Mesenchymal stem cell (in vitro differentiated cells and primary cell): Measurements from ENCODE around the gene ETFB.

ENCODE experiments used
- DNase-seq: peaks from one replicate; pipeline ENCODE4 v3.0.0-alpha.2; 2013
- H2AFZ ChIP-seq: one replicate; pipeline ENCODE4 v1.6.1; 2013; ENCODE audit warnings: low read depth, mild to moderate bottlenecking, control low read depth, inconsistent platforms, low read length, moderate library complexity
- H2AK5ac ChIP-seq: 2 replicates; pipeline ENCODE4 v1.6.1; 2013; ENCODE audit warnings: low read length, moderate library complexity, mild to moderate bottlenecking, inconsistent platforms; ENCODE audit not compliant: severe bottlenecking
- H2BK120ac ChIP-seq: one replicate; pipeline ENCODE4 v1.6.1; 2013; ENCODE audit warnings: low read depth, mild to moderate bottlenecking, inconsistent platforms, low read length, moderate library complexity
- H2BK12ac ChIP-seq, 2 experiments: one replicate each; pipeline ENCODE4 v1.6.1; 2013; ENCODE audit warnings: inconsistent platforms in 2 of 2, low read length in 2 of 2, mild to moderate bottlenecking in 2 of 2, moderate library complexity in 2 of 2, control low read depth in 1 of 2
- H2BK15ac ChIP-seq: one replicate; pipeline ENCODE4 v1.6.1; 2013; ENCODE audit warnings: mild to moderate bottlenecking, low read depth, inconsistent platforms; ENCODE audit not compliant: poor library complexity, severe bottlenecking
- H2BK5ac ChIP-seq: 2 replicates; pipeline ENCODE4 v1.6.1; 2013; ENCODE audit warnings: low read depth, mild to moderate bottlenecking, low read length, control low read depth, inconsistent platforms; ENCODE audit not compliant: poor library complexity, severe bottlenecking
- H3K14ac ChIP-seq, 2 experiments: one replicate each; pipeline ENCODE4 v1.6.1; 2013; ENCODE audit warnings: inconsistent platforms in 2 of 2, low read length in 2 of 2, control low read depth in 1 of 2, mild to moderate bottlenecking in 1 of 2, moderate library complexity in 1 of 2
- H3K18ac ChIP-seq, 2 experiments: one replicate each; pipeline ENCODE4 v1.6.1; 2013; ENCODE audit warnings: inconsistent platforms in 2 of 2, low read length in 2 of 2, control low read depth in 1 of 2, low read depth in 1 of 2, mild to moderate bottlenecking in 1 of 2
- H3K23ac ChIP-seq, 2 experiments: one replicate each; pipeline ENCODE4 v1.6.1; 2013; ENCODE audit warnings: inconsistent platforms in 2 of 2, low read length in 2 of 2, mild to moderate bottlenecking in 2 of 2, moderate library complexity in 2 of 2, control low read depth in 1 of 2
- H3K27ac ChIP-seq: 2 replicates; pipeline ENCODE4 v1.5.1; 2013; ENCODE audit warnings: mild to moderate bottlenecking, moderate library complexity, low read length, control low read depth, inconsistent platforms; ENCODE audit not compliant: poor library complexity, severe bottlenecking
- H3K27me3 ChIP-seq, 2 experiments: 2 replicates each; pipeline versions ENCODE4 v1.6.1 to v1.7.0; 2013; ENCODE audit warnings: low read length in 2 of 2, mild to moderate bottlenecking in 2 of 2, moderate library complexity in 2 of 2, control low read depth in 1 of 2, inconsistent platforms in 1 of 2; ENCODE audit not compliant: control insufficient read depth in 1 of 2, insufficient read depth in 1 of 2
- H3K36me3 ChIP-seq, 2 experiments: 2 replicates each; pipeline versions ENCODE4 v1.6.1 to v1.7.0; 2013; ENCODE audit warnings: low read length in 2 of 2, control low read depth in 1 of 2, inconsistent platforms in 1 of 2, low read depth in 1 of 2, mild to moderate bottlenecking in 1 of 2; ENCODE audit not compliant: insufficient read depth in 2 of 2, control insufficient read depth in 1 of 2
- H3K4ac ChIP-seq, 2 experiments: one replicate each; pipeline ENCODE4 v1.6.1; 2013; ENCODE audit warnings: inconsistent platforms in 2 of 2, low read length in 2 of 2, mild to moderate bottlenecking in 2 of 2, moderate library complexity in 2 of 2, control low read depth in 1 of 2, low read depth in 1 of 2
- H3K4me1 ChIP-seq: 2 replicates; pipeline ENCODE4 v1.6.1; 2013; ENCODE audit warnings: low read depth, low read length, control low read depth; ENCODE audit not compliant: control insufficient read depth, insufficient read depth
- H3K4me2 ChIP-seq: 2 replicates; pipeline ENCODE4 v1.6.1; 2013; ENCODE audit warnings: low read length, mild to moderate bottlenecking, inconsistent platforms; ENCODE audit not compliant: poor library complexity, severe bottlenecking
- H3K4me3 ChIP-seq, 2 experiments: 2 replicates each; pipeline versions ENCODE4 v1.5.1 to v1.7.0; 2013; ENCODE audit warnings: low read length in 2 of 2, mild to moderate bottlenecking in 2 of 2, control low read depth in 1 of 2, low read depth in 1 of 2; ENCODE audit not compliant: insufficient read depth in 1 of 2
- H3K79me1 ChIP-seq: replicated peaks from 2 replicates; pipeline ENCODE4 v1.6.1; 2013; ENCODE audit warnings: mild to moderate bottlenecking, control low read depth, low read length, inconsistent platforms; ENCODE audit not compliant: poor library complexity, severe bottlenecking
- H3K9ac ChIP-seq: 2 replicates; pipeline ENCODE4 v1.7.0; 2013; ENCODE audit warnings: mild to moderate bottlenecking, low read length, moderate library complexity
- H3K9me3 ChIP-seq: 2 replicates; pipeline ENCODE4 v1.7.0; 2013; ENCODE audit warnings: mild to moderate bottlenecking, low read length; ENCODE audit not compliant: control insufficient read depth
- H4K8ac ChIP-seq: one replicate; pipeline ENCODE4 v1.6.1; 2013; ENCODE audit warnings: inconsistent platforms, mild to moderate bottlenecking, low read length, moderate library complexity
- H4K91ac ChIP-seq: one replicate; pipeline ENCODE4 v1.6.1; 2013; ENCODE audit warnings: mild to moderate bottlenecking, low read length, inconsistent platforms
- WGBS: methylation state at CpG from one replicate; pipeline ENCODE4 v1.1.7; 2013; ENCODE audit warnings: mixed read lengths; 5-methylcytosine and 5-hydroxymethylcytosine counted together

ETFB gene

DNA sequence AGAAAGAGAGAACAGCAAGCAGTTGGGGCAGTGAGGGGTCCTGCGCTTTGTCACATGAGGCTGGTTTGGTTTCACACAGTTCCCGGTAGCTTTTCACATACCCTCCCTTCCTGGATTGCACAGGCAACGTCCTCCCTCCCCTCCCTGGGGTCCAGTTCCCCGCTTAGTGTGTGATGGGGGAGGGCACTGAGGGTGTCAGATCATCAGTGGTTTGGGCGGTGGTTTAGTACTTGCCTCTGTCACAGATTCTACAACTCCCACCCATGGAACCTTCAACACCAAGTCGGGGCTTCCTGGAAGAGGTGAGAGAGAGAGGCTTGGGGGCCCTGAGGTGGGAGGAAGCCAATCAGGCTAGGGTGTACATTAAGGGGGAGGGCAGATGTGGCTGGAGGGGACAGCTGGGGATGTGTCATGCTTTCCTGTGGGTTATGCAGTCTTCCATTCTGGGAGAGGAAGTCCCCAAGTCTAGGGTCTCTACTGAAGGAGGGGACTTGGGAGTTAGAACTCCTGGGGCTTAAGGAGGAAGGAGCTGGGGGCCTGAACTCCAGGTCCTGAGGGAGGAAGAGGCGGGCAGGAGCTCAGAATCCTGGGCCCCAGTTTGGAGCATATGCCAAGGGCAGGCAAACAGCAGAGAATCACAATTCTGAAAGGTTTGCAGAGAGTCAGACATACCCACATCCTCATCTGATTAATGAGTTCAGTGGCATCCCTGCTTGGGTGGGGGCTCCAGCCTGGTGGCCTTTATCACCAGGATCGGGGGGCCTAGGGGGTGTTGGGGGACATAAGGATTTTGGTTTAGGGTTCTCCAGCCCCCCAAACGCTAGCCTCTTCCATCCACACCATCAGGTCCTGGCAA lies 6.7 kb upstream of the ETFB start, which contains the start of gene NKG7:
NKG7 (minus strand) TSS at position 6 of the 856 bp plus-strand sequence. CDS start 119 bp downstream, outside the sequence.
- no peak within 1 kb of the TSS for H2AK5ac ChIP-seq
- no peak within 1 kb of the TSS for H3K4ac ChIP-seq
- no peak within 1 kb of the TSS for H3K4me3 ChIP-seq
- no peak within 1 kb of the TSS for H2BK15ac ChIP-seq
- H3K14ac ChIP-seq, result no peak within 1 kb of the TSS
- no peak within 1 kb of the TSS for H2BK120ac ChIP-seq
- no peaks in the 10 kb centered on the region for H3K36me3 ChIP-seq
- no peak within 1 kb of the TSS for H3K9ac ChIP-seq
- H3K79me1 ChIP-seq, result peaks cover 6% of the 10 kb centered on the region
- no peak within 1 kb of the TSS for H3K27ac ChIP-seq
- H3K4me1 ChIP-seq, result peaks cover 8% of the 10 kb centered on the region
- H2AFZ ChIP-seq, result no peak within 1 kb of the TSS
- H3K23ac ChIP-seq, result no peak within 1 kb of the TSS
- H2BK12ac ChIP-seq, result no peak within 1 kb of the TSS
- H3K4me2 ChIP-seq, result no peak within 1 kb of the TSS
- H4K8ac ChIP-seq, result no peak within 1 kb of the TSS
- 79% methylated on average over 6 of the region's 9 CpGs for WGBS
- H3K27me3 ChIP-seq, result peaks cover 4 to 20% of the 10 kb centered on the region in 2 experiments
- DNase-seq, result no peak
- no peak within 1 kb of the TSS for H4K91ac ChIP-seq
- no peaks in the 10 kb centered on the region for H3K9me3 ChIP-seq
- H3K18ac ChIP-seq, result no peak within 1 kb of the TSS
- no peak within 1 kb of the TSS for H2BK5ac ChIP-seq

DNA sequence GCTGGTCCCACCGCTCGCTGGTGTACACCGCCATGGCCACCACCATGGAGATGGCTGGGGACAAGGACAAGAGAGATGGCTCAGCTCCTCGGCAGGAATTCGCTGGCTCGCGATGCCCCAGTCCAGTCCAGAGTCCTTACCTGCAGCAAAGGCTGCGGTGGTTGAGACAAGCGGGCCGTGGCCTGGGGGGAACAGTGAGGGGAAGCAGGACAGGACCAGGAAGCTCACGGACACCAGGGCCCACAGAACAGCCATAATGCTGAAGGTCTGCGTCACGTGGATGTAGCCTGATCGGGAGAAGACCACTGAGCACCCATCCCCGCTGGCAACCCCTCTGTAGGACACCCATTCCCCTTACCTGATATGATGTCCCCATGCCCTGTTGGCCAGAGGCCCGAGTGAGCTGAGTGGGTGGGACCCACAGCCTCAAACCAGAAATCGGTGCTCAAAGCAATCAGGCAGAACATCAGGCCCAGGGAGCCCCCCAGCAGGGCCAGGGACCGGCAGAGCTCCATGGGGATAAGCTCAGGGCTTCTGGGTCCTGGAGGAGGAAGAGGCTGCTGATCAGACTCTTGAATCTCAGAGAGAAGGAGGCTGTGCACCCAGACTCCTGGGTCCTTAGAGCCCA lies 5.9 kb upstream of the ETFB start:
- H3K36me3 ChIP-seq, result no peaks in the 10 kb centered on the region
- H3K18ac ChIP-seq, result no peak overlapping the region
- 90% methylated on average over 18 of the region's 18 CpGs for WGBS
- peaks cover 4 to 20% of the 10 kb centered on the region in 2 experiments for H3K27me3 ChIP-seq
- no peak overlapping the region for H4K8ac ChIP-seq
- H3K14ac ChIP-seq, result no peak overlapping the region
- H2BK15ac ChIP-seq, result no peak overlapping the region
- no peaks in the 10 kb centered on the region for H3K9me3 ChIP-seq
- no peak overlapping the region for H3K27ac ChIP-seq
- H3K4me1 ChIP-seq, result peaks cover 8% of the 10 kb centered on the region
- no peak overlapping the region for H2BK5ac ChIP-seq
- no peak overlapping the region for H3K4ac ChIP-seq
- no peak overlapping the region for H2AK5ac ChIP-seq
- peaks cover 6% of the 10 kb centered on the region for H3K79me1 ChIP-seq
- no peak overlapping the region for H3K23ac ChIP-seq
- no peak overlapping the region for H3K9ac ChIP-seq
- no peak overlapping the region for H2AFZ ChIP-seq
- no peak overlapping the region for H4K91ac ChIP-seq
- H3K4me3 ChIP-seq, result no peak overlapping the region
- H3K4me2 ChIP-seq, result no peak overlapping the region
- H2BK120ac ChIP-seq, result no peak overlapping the region
- no peak overlapping the region for H2BK12ac ChIP-seq
- no peak for DNase-seq

DNA sequence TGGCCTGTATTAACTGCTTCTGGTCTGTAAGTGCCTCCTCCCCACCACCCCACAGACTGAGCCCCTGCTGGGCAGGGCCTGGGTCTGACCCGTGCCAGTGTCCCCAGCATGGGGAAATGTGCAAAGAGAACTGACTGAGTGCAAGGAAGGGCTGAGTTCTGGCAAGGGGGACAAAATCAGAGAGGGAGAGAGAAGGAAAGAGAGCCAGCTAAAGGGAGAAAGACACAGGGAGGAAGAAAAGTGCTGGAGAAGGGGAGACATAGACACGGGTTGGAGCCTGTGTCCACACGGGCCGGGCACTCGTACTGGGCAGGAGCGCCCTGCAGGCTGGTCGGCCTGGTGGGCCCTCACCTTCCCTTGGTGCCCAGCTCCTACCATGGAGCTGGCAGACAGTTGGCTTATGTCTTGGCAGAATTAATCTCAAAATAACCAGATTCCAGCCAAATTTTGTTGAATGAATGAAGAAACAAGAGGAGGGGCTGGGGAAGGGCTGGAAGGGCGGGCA lies 5.0 kb upstream of the ETFB start:
- Histone ChIP-seq H2BK12ac (no peak overlapping the region), H2BK5ac (no peak overlapping the region), H3K36me3 (no peaks in the 10 kb centered on the region), H3K14ac (no peak overlapping the region), H3K27ac (no peak overlapping the region), H3K27me3 (peaks cover 4 to 20% of the 10 kb centered on the region in 2 experiments), H3K9me3 (no peaks in the 10 kb centered on the region), H2AK5ac (no peak overlapping the region), H2AFZ (no peak overlapping the region), H2BK15ac (no peak overlapping the region), H2BK120ac (no peak overlapping the region), H3K4me1 (peaks cover 10% of the 10 kb centered on the region), H3K79me1 (peaks cover 7% of the 10 kb centered on the region), H3K23ac (no peak overlapping the region), H3K4me2 (no peak overlapping the region), H4K8ac (no peak overlapping the region), H4K91ac (no peak overlapping the region), H3K4me3 (no peak overlapping the region), H3K9ac (no peak overlapping the region), H3K4ac (no peak overlapping the region), H3K18ac (no peak overlapping the region)
- 83% methylated on average over 8 of the region's 8 CpGs for WGBS
- DNase-seq, result no peak

DNA sequence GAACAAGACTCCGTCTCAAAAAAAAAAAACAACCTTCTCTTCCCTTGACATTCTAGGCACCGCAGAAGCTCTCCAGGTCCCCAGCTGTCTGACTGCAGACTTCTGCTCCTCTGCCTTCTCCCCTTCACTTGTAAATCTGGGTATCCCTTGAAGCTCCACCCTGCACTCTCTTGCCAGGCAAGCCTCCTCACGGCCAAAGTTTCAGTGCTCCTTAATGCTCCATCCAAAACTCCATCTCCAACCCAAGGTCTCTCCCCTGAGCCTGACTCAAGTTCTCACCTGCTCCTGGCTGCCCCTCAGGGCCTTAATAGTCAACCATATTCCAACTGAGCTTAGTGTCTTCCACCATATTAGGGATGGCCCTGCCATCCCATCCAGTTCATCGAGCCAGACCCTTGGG lies 4.0 kb upstream of the ETFB start:
- peaks cover 4 to 20% of the 10 kb centered on the region in 2 experiments for H3K27me3 ChIP-seq

More for the DNA sequence above, 4.0 kb upstream of the ETFB start:
- Histone ChIP-seq H2BK120ac (no peak overlapping the region), H3K9ac (no peak overlapping the region), H3K4me3 (no peak overlapping the region), H3K4me1 (peaks cover 13% of the 10 kb centered on the region), H3K9me3 (no peaks in the 10 kb centered on the region), H3K4me2 (no peak overlapping the region), H2BK5ac (no peak overlapping the region), H4K8ac (no peak overlapping the region), H3K36me3 (no peaks in the 10 kb centered on the region), H3K79me1 (peaks cover 11% of the 10 kb centered on the region), H3K27ac (no peak overlapping the region), H4K91ac (no peak overlapping the region), H2BK12ac (no peak overlapping the region), H3K14ac (no peak overlapping the region), H3K18ac (no peak overlapping the region), H2AFZ (no peak overlapping the region), H2BK15ac (no peak overlapping the region), H3K4ac (no peak overlapping the region), H3K23ac (no peak overlapping the region), H2AK5ac (no peak overlapping the region)
- DNase-seq, result no peak
- 78% methylated on average over 4 of the region's 4 CpGs for WGBS
